ENCODE data around the gene HPSE2. TPM values are rescaled to one million over a fixed set of nuclear protein-coding genes. Genes with fewer than 3 reads are reported as not detected.

HPSE2 gene
- total and polyA plus RNA-seq, 3 experiments from 2014 or later: 0.07 to 1.2 TPM; not detected in 1

- Mint-ChIP-seq H3K4me3 (no peak overlapping the region), H3K9me3 (no peaks in the 10 kb centered on the region), H3K27ac (no peak overlapping the region), H3K27me3 (peaks cover 2 to 38% of the 10 kb centered on the region in 2 donors), H3K36me3 (no peaks in the 10 kb centered on the region), H3K4me1 (no peaks in the 10 kb centered on the region)
- H3K27me3 ChIP-seq (ENCODE audit: insufficient read depth, low read length, poor library complexity, severe bottlenecking): no peaks in the 10 kb centered on the region
- no peak for DNase-seq
- ChIA-PET CTCF (no interaction called here), POLR2A (no interaction called here)
- H3K36me3 ChIP-seq (ENCODE audit: insufficient read depth, low read length): no peaks in the 10 kb centered on the region
- H3K4me3 ChIP-seq (ENCODE audit: low read length): no peak overlapping the region
- H3K9me3 ChIP-seq (ENCODE audit: low read length): no peaks in the 10 kb centered on the region
- no peak overlapping the region for H3K27ac ChIP-seq (ENCODE audit: low read depth, low read length)
- no peaks in the 10 kb centered on the region for H3K4me1 ChIP-seq (ENCODE audit: insufficient read depth, low read length)
These were observed 559.8 kb downstream of the HPSE2 start for GRCh38 chr10:98675902-98676301.

- Mint-ChIP-seq H3K36me3 (no peaks in the 10 kb centered on the region), H3K9me3 (no peaks in the 10 kb centered on the region), H3K27ac (no peak overlapping the region), H3K27me3 (peaks cover 2 to 39% of the 10 kb centered on the region in 2 donors), H3K4me3 (no peak overlapping the region), H3K4me1 (no peaks in the 10 kb centered on the region)
- H3K36me3 ChIP-seq (ENCODE audit: insufficient read depth, low read length): no peaks in the 10 kb centered on the region
- CTCF ChIA-PET: no interaction called here
- no peaks in the 10 kb centered on the region for H3K27me3 ChIP-seq (ENCODE audit: insufficient read depth, low read length, poor library complexity, severe bottlenecking)
- POLR2A ChIA-PET: no interaction called here
- no peaks in the 10 kb centered on the region for H3K9me3 ChIP-seq (ENCODE audit: low read length)
- no peak for DNase-seq
- no peak overlapping the region for H3K4me3 ChIP-seq (ENCODE audit: low read length)
- H3K27ac ChIP-seq (ENCODE audit: low read depth, low read length): no peak overlapping the region
- H3K4me1 ChIP-seq (ENCODE audit: insufficient read depth, low read length): no peaks in the 10 kb centered on the region
These were observed 562.4 kb downstream of the HPSE2 start for GRCh38 chr10:98673171-98673782.

- Mint-ChIP-seq H3K27me3 (peaks cover 15 to 43% of the 10 kb centered on the region in 2 donors), H3K4me1 (no peaks in the 10 kb centered on the region), H3K9me3 (peaks cover 0 to 13% (median 6%) of the 10 kb centered on the region in 5 donors)
These were observed 568.6 kb downstream of the HPSE2 start for GRCh38 chr10:98667081-98667480.

GRCh38 chr10:98666276-98666675, 569.4 kb downstream of the HPSE2 start:
- Histone ChIP-seq H3K27ac (ENCODE audit: low read depth, low read length) (no peak overlapping the region), H3K27me3 (ENCODE audit: insufficient read depth, low read length, poor library complexity, severe bottlenecking) (no peaks in the 10 kb centered on the region), H3K36me3 (ENCODE audit: insufficient read depth, low read length) (no peaks in the 10 kb centered on the region), H3K9me3 (ENCODE audit: low read length) (no peaks in the 10 kb centered on the region), H3K4me3 (ENCODE audit: low read length) (no peak overlapping the region), H3K4me1 (ENCODE audit: insufficient read depth, low read length) (no peaks in the 10 kb centered on the region)
- peaks cover 15 to 43% of the 10 kb centered on the region in 2 donors for H3K27me3 Mint-ChIP-seq
- H3K27ac Mint-ChIP-seq: no peak overlapping the region
- no peak overlapping the region for H3K4me3 Mint-ChIP-seq
- POLR2A ChIA-PET: no interaction called here
- no peak for DNase-seq
- H3K9me3 Mint-ChIP-seq: peaks cover 0 to 13% (median 6%) of the 10 kb centered on the region in 5 donors
- CTCF ChIA-PET: interaction anchor here (1.7 kb wide), 1 partner anchor 199 kb away, joined by 9 read pairs; no protein-coding TSS in a partner anchor
- no peaks in the 10 kb centered on the region for H3K4me1 Mint-ChIP-seq
- H3K36me3 Mint-ChIP-seq: no peaks in the 10 kb centered on the region

More at GRCh38 chr10:98667081-98667480, 568.6 kb downstream of the HPSE2 start:
- H3K4me1 ChIP-seq (ENCODE audit: insufficient read depth, low read length): no peaks in the 10 kb centered on the region
- H3K4me3 ChIP-seq (ENCODE audit: low read length): no peak overlapping the region
- H3K36me3 Mint-ChIP-seq: no peaks in the 10 kb centered on the region
- no peak overlapping the region for H3K4me3 Mint-ChIP-seq
- no peaks in the 10 kb centered on the region for H3K36me3 ChIP-seq (ENCODE audit: insufficient read depth, low read length)
- no peak for DNase-seq
- CTCF ChIA-PET: no interaction called here
- no peaks in the 10 kb centered on the region for H3K9me3 ChIP-seq (ENCODE audit: low read length)
- H3K27me3 ChIP-seq (ENCODE audit: insufficient read depth, low read length, poor library complexity, severe bottlenecking): no peaks in the 10 kb centered on the region
- H3K27ac ChIP-seq (ENCODE audit: low read depth, low read length): no peak overlapping the region
- POLR2A ChIA-PET: no interaction called here
- no peak overlapping the region for H3K27ac Mint-ChIP-seq

- Histone ChIP-seq H3K4me1 (ENCODE audit: insufficient read depth, low read length) (no peaks in the 10 kb centered on the region), H3K9me3 (ENCODE audit: low read length) (no peaks in the 10 kb centered on the region), H3K27ac (ENCODE audit: low read depth, low read length) (no peak overlapping the region), H3K4me3 (ENCODE audit: low read length) (no peak overlapping the region), H3K36me3 (ENCODE audit: insufficient read depth, low read length) (no peaks in the 10 kb centered on the region), H3K27me3 (ENCODE audit: insufficient read depth, low read length, poor library complexity, severe bottlenecking) (no peaks in the 10 kb centered on the region)
- peak; percentile 1 to 53 (median 17) for DNase-seq
- H3K9me3 Mint-ChIP-seq: peaks cover 0 to 13% (median 6%) of the 10 kb centered on the region in 5 donors
- no peaks in the 10 kb centered on the region for H3K36me3 Mint-ChIP-seq
- H3K4me1 Mint-ChIP-seq: no peaks in the 10 kb centered on the region
- POLR2A ChIA-PET: no interaction called here
- H3K27ac Mint-ChIP-seq: no peak overlapping the region
- CTCF ChIA-PET: interaction anchor here (1.7 to 3.4 kb wide), 2 partner anchors 197 kb away, joined by 9 to 15 read pairs; no protein-coding TSS in a partner anchor
- peaks cover 15 to 43% of the 10 kb centered on the region in 2 donors for H3K27me3 Mint-ChIP-seq
- no peak overlapping the region for H3K4me3 Mint-ChIP-seq
These were observed 571.2 kb downstream of the HPSE2 start for GRCh38 chr10:98664329-98665042.

GRCh38 chr10:98659951-98660350, 575.7 kb downstream of the HPSE2 start:
- Histone ChIP-seq H3K27ac (ENCODE audit: low read depth, low read length) (no peak overlapping the region), H3K4me3 (ENCODE audit: low read length) (no peak overlapping the region), H3K36me3 (ENCODE audit: insufficient read depth, low read length) (no peaks in the 10 kb centered on the region), H3K4me1 (ENCODE audit: insufficient read depth, low read length) (no peaks in the 10 kb centered on the region), H3K9me3 (ENCODE audit: low read length) (no peaks in the 10 kb centered on the region), H3K27me3 (ENCODE audit: insufficient read depth, low read length, poor library complexity, severe bottlenecking) (no peaks in the 10 kb centered on the region)
- no peak overlapping the region for H3K4me3 Mint-ChIP-seq
- H3K27me3 Mint-ChIP-seq: peaks cover 2 to 22% of the 10 kb centered on the region in 2 donors
- POLR2A ChIA-PET: no interaction called here
- DNase-seq: no peak
- H3K27ac Mint-ChIP-seq: no peak overlapping the region
- CTCF ChIA-PET: interaction anchor here (2.1 kb wide), 1 partner anchor 192 kb away, joined by 7 read pairs; no protein-coding TSS in a partner anchor
- no peaks in the 10 kb centered on the region for H3K36me3 Mint-ChIP-seq
- peaks cover 0 to 5% (median 2%) of the 10 kb centered on the region in 5 donors for H3K9me3 Mint-ChIP-seq
- H3K4me1 Mint-ChIP-seq: no peaks in the 10 kb centered on the region

GRCh38 chr10:98655492-98655891, 580.2 kb downstream of the HPSE2 start:
- POLR2A ChIA-PET: no interaction called here
- H3K9me3 ChIP-seq (ENCODE audit: low read length): no peaks in the 10 kb centered on the region

GRCh38 chr10:98649170-98649569, 586.5 kb downstream of the HPSE2 start:
- no peak overlapping the region for H3K4me3 Mint-ChIP-seq
- no peaks in the 10 kb centered on the region for H3K27me3 ChIP-seq (ENCODE audit: insufficient read depth, low read length, poor library complexity, severe bottlenecking)
- peaks cover 4 to 45% of the 10 kb centered on the region in 2 donors for H3K27me3 Mint-ChIP-seq
- no peaks in the 10 kb centered on the region for H3K9me3 ChIP-seq (ENCODE audit: low read length)
- H3K36me3 ChIP-seq (ENCODE audit: insufficient read depth, low read length): no peaks in the 10 kb centered on the region
- DNase-seq: no peak
- H3K27ac Mint-ChIP-seq: no peak overlapping the region
- no peak overlapping the region for H3K27ac ChIP-seq (ENCODE audit: low read depth, low read length)
- POLR2A ChIA-PET: no interaction called here
- no peak overlapping the region for H3K4me3 ChIP-seq (ENCODE audit: low read length)
- H3K36me3 Mint-ChIP-seq: no peaks in the 10 kb centered on the region
- no peaks in the 10 kb centered on the region for H3K4me1 ChIP-seq (ENCODE audit: insufficient read depth, low read length)
- no peaks in the 10 kb centered on the region for H3K9me3 Mint-ChIP-seq
- CTCF ChIA-PET: no interaction called here
- H3K4me1 Mint-ChIP-seq: no peaks in the 10 kb centered on the region

More at GRCh38 chr10:98655492-98655891, 580.2 kb downstream of the HPSE2 start:
- Histone ChIP-seq H3K36me3 (ENCODE audit: insufficient read depth, low read length) (no peaks in the 10 kb centered on the region), H3K27ac (ENCODE audit: low read depth, low read length) (no peak overlapping the region), H3K4me3 (ENCODE audit: low read length) (no peak overlapping the region), H3K27me3 (ENCODE audit: insufficient read depth, low read length, poor library complexity, severe bottlenecking) (no peaks in the 10 kb centered on the region), H3K4me1 (ENCODE audit: insufficient read depth, low read length) (no peaks in the 10 kb centered on the region)
- no peak overlapping the region for H3K4me3 Mint-ChIP-seq
- no peaks in the 10 kb centered on the region for H3K9me3 Mint-ChIP-seq
- H3K27me3 Mint-ChIP-seq: peaks cover 0 to 24% of the 10 kb centered on the region in 2 donors
- no peak for DNase-seq
- CTCF ChIA-PET: no interaction called here
- no peaks in the 10 kb centered on the region for H3K36me3 Mint-ChIP-seq
- no peak overlapping the region for H3K27ac Mint-ChIP-seq
- no peaks in the 10 kb centered on the region for H3K4me1 Mint-ChIP-seq
